Endodermal cell (in vitro differentiated cells): ENCODE measurements around the gene BMP6. TPM values are rescaled to one million over a fixed set of nuclear protein-coding genes. Genes with fewer than 3 reads are reported as not detected.

Experiments
- DNase-seq: peaks from one replicate; pipeline ENCODE4 v3.0.0-alpha.2; 2017
- H3K27ac ChIP-seq: 2 replicates; pipeline ENCODE4 v1.5.1; 2013; ENCODE audit warnings: mild to moderate bottlenecking, low read depth, low read length, moderate library complexity
- H3K27me3 ChIP-seq: 2 replicates; pipeline ENCODE4 v1.6.1; 2013; ENCODE audit warnings: mild to moderate bottlenecking, low read length, moderate library complexity; ENCODE audit not compliant: insufficient read depth, control insufficient read depth, poor library complexity, severe bottlenecking
- H3K36me3 ChIP-seq: 2 replicates; pipeline ENCODE4 v1.7.0; 2013; ENCODE audit warnings: mild to moderate bottlenecking, low read length, moderate library complexity; ENCODE audit not compliant: control insufficient read depth, insufficient read depth
- H3K4me1 ChIP-seq: one replicate; pipeline ENCODE4 v1.7.0; 2013; ENCODE audit warnings: low read length; ENCODE audit not compliant: control insufficient read depth, insufficient read depth
- H3K4me3 ChIP-seq: 2 replicates; pipeline ENCODE4 v1.5.1; 2013; ENCODE audit warnings: mild to moderate bottlenecking, low read length, moderate library complexity
- H3K9ac ChIP-seq: 2 replicates; pipeline ENCODE4 v1.6.1; 2013; ENCODE audit warnings: mild to moderate bottlenecking, low read length, moderate library complexity; ENCODE audit not compliant: poor library complexity, severe bottlenecking; ENCODE audit errors: extremely low read depth
- H3K9me3 ChIP-seq: 2 replicates; pipeline ENCODE4 v1.6.1; 2013; ENCODE audit warnings: mild to moderate bottlenecking, low read length, moderate library complexity; ENCODE audit not compliant: control insufficient read depth
- H3K27ac Mint-ChIP-seq: 2 replicates; pipeline ENCODE4 v1.8.0; 2020; ENCODE audit warnings: mixed read lengths
- H3K27me3 Mint-ChIP-seq: 2 replicates; pipeline ENCODE4 v1.8.0; 2021; ENCODE audit warnings: mild to moderate bottlenecking, mixed read lengths; ENCODE audit not compliant: insufficient read depth
- H3K36me3 Mint-ChIP-seq: 2 replicates; pipeline ENCODE4 v1.8.0; 2020; ENCODE audit warnings: low read depth, mixed read lengths
- H3K4me1 Mint-ChIP-seq: 2 replicates; pipeline ENCODE4 v1.8.0; 2020; ENCODE audit warnings: mixed read lengths
- H3K4me3 Mint-ChIP-seq: 2 replicates; pipeline ENCODE4 v1.8.0; 2020; ENCODE audit warnings: mild to moderate bottlenecking, moderate library complexity, mixed read lengths
- H3K9me3 Mint-ChIP-seq: 2 replicates; pipeline ENCODE4 v1.8.0; 2020; ENCODE audit warnings: mild to moderate bottlenecking, mixed read lengths
- CTCF ChIP-seq: fragments of 200-600 bp; sonication (generic); conservative IDR thresholded peaks from 2 replicates; pipeline ENCODE4 v1.5.0; 2021; ENCODE audit warnings: antibody characterized with exemption, mild to moderate bottlenecking
- WGBS, 2 experiments: methylation state at CpG; one replicate each; pipeline versions ENCODE4 v1.1.5 to v1.1.7; 2013; ENCODE audit warnings: missing lambda C conversion rate in 2 of 2, mixed read lengths in 1 of 2; ENCODE audit not compliant: insufficient coverage in 1 of 2, insufficient read length in 1 of 2; 5-methylcytosine and 5-hydroxymethylcytosine counted together
- total RNA-seq, 2 donors: library from RNA; stranded (reverse); fragmentation: NEBNext Ultra II Directional in 1 of 2; extraction: Animal tissue kit (Norgen Biotek cat#: 25700) in 1 of 2; gene quantifications; 2 replicates in 1 of 2; 3 replicates in 1 of 2; pipeline ENCODE4 v1.2.1, GENCODE V29; 2021

BMP6 gene
- total RNA-seq, 2 donors from 2014 or later: 0.62 to 0.71 TPM

DNA sequence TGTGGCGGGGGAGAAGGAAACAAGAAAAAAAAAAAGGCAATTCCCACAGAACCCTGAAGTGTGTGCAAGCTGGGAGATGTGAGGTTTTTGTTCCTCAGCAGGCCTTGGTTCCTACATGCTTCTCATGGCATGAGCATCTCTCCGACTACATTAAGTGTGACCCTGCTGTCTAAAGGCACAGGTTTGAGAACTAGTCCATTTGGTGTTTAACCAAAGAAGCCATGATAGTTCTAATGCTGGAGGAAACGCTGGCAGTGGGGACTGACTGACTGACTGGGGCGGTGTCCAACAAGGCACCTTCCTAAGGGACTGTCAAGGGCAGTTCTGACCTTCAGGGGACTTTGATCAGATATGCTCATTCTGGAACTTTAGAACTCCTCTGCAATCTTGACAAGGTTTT, 180.8 kb downstream of the BMP6 start:
- H3K27ac Mint-ChIP-seq: no peak overlapping the region
- H3K4me3 ChIP-seq: no peak overlapping the region
- H3K9me3 Mint-ChIP-seq: no peaks in the 10 kb centered on the region
- H3K9me3 ChIP-seq: no peaks in the 10 kb centered on the region
- H3K4me3 Mint-ChIP-seq: no peak overlapping the region
- DNase-seq: no peak
- no peak overlapping the region for H3K9ac ChIP-seq
- peaks cover 25% of the 10 kb centered on the region for H3K36me3 ChIP-seq
- H3K27ac ChIP-seq: no peak overlapping the region
- peaks cover 4% of the 10 kb centered on the region for H3K4me1 Mint-ChIP-seq
- no peaks in the 10 kb centered on the region for H3K4me1 ChIP-seq
- peaks cover 31% of the 10 kb centered on the region for H3K36me3 Mint-ChIP-seq
- WGBS, 2 experiments: 92 to 100% methylated on average over 4 of the region's 4 CpGs
- peaks cover 92% of the 10 kb centered on the region for H3K27me3 ChIP-seq
- peaks cover 78% of the 10 kb centered on the region for H3K27me3 Mint-ChIP-seq
- TF ChIP-seq CTCF: no peak

DNA sequence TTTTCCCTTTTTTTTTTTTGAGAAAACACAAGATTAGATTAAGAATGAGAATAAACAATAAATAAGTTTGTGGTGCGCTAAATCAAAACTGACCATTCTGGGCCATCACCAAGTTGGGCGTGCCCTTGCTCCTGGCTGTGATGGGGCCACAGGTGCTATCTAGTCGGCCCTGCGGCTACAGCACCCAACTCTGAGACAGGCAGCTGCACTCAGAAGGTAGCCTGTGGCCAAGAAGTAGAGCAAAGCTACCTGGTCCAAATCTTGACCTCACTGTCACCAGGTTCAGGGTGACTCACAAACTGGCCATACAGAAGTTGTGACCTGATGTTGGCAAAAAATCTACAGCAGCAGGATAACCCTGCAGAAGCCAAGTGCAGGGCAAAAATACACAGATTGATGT, 181.3 kb downstream of the BMP6 start:
- H3K27me3 ChIP-seq: peaks cover 92% of the 10 kb centered on the region
- Mint-ChIP-seq H3K4me3 (no peak overlapping the region), H3K36me3 (peaks cover 27% of the 10 kb centered on the region), H3K27me3 (peaks cover 74% of the 10 kb centered on the region), H3K9me3 (no peaks in the 10 kb centered on the region), H3K4me1 (peaks cover 4% of the 10 kb centered on the region), H3K27ac (no peak overlapping the region)
- no peak for TF ChIP-seq CTCF
- H3K27ac ChIP-seq: no peak overlapping the region
- no peak for DNase-seq
- no peaks in the 10 kb centered on the region for H3K4me1 ChIP-seq
- H3K36me3 ChIP-seq: peaks cover 21% of the 10 kb centered on the region
- WGBS, 2 experiments: 93 to 94% methylated on average over 3 to 4 of the region's 4 CpGs
- no peaks in the 10 kb centered on the region for H3K9me3 ChIP-seq
- H3K4me3 ChIP-seq: no peak overlapping the region
- H3K9ac ChIP-seq: no peak overlapping the region

GRCh38 chr6:7909323-7910276, 183.7 kb downstream of the BMP6 start:
- H3K4me3 Mint-ChIP-seq: peak overlapping the region; percentile 64
- DNase-seq: peak; percentile 84
- TF ChIP-seq CTCF: no peak
- H3K27ac Mint-ChIP-seq: no peak overlapping the region
- 1 to 6% methylated on average over 15 to 66 of the region's 66 CpGs for WGBS, 2 experiments
- peak overlapping the region; percentile 64 for H3K9ac ChIP-seq
- H3K4me1 ChIP-seq: no peaks in the 10 kb centered on the region
- H3K4me1 Mint-ChIP-seq: peaks cover 4% of the 10 kb centered on the region
- no peaks in the 10 kb centered on the region for H3K9me3 Mint-ChIP-seq
- no peak overlapping the region for H3K27ac ChIP-seq
- no peaks in the 10 kb centered on the region for H3K9me3 ChIP-seq
- peaks cover 4% of the 10 kb centered on the region for H3K36me3 Mint-ChIP-seq
- H3K4me3 ChIP-seq: peak overlapping the region; percentile 79
- peaks cover 92% of the 10 kb centered on the region for H3K27me3 ChIP-seq
- H3K27me3 Mint-ChIP-seq: peaks cover 50% of the 10 kb centered on the region
- H3K36me3 ChIP-seq: no peaks in the 10 kb centered on the region
